Psoas muscle (tissue), 8 donors: Measurements from ENCODE around the gene ASPG. TPM values are rescaled to one million over a fixed set of nuclear protein-coding genes. Genes with fewer than 3 reads are reported as not detected.

Experiments used
- ATAC-seq, 4 donors: fragments of 200-7000 bp; cut with Tn5 transposase; one replicate each; pipeline ENCODE4 v1.9.1; 2020; ENCODE audit warnings: moderate library complexity in 3 of 4, mild to moderate bottlenecking in 2 of 4
- DNase-seq, 2 donors: peaks; one replicate each; pipeline ENCODE4 v3.0.0-alpha.2; 2020
- H3K27ac ChIP-seq: fragments of 200-600 bp; one replicate; pipeline ENCODE4 v1.8.0; 2022
- H3K27me3 ChIP-seq, 3 donors: fragments of 200-600 bp in 1 of 3; one replicate each; pipeline versions ENCODE4 v1.6.1 to v1.8.0; 2013 to 2022; ENCODE audit warnings: low read length in 2 of 3, mild to moderate bottlenecking in 2 of 3, moderate library complexity in 1 of 3; ENCODE audit not compliant: insufficient read depth in 3 of 3
- H3K36me3 ChIP-seq, 2 donors: fragments of 200-600 bp in 1 of 2; one replicate each; pipeline versions ENCODE4 v1.6.1 to v1.8.0; 2013 to 2022; ENCODE audit warnings: low read depth in 1 of 2, mild to moderate bottlenecking in 1 of 2, moderate library complexity in 1 of 2; ENCODE audit not compliant: insufficient read depth in 1 of 2
- H3K4me1 ChIP-seq: fragments of 200-600 bp; one replicate; pipeline ENCODE4 v1.8.0; 2022
- H3K4me3 ChIP-seq: fragments of 200-600 bp; one replicate; pipeline ENCODE4 v1.8.0; 2022; ENCODE audit warnings: mild to moderate bottlenecking
- H3K9me3 ChIP-seq: fragments of 200-600 bp; one replicate; pipeline ENCODE4 v1.8.0; 2022
- CTCF ChIP-seq: fragments of 200-600 bp; IDR thresholded peaks from one replicate; pipeline ENCODE4 v1.8.0; 2022; ENCODE audit warnings: antibody characterized with exemption
- WGBS, 3 donors: extraction: QIAGEN DNeasy Blood & Tissue Kit; methylation state at CpG; one replicate each; pipeline versions ENCODE4 v1.1.6 to v1.1.7; 2013; 5-methylcytosine and 5-hydroxymethylcytosine counted together
- intact Hi-C, 2 donors: fragments of 100-400 bp; cut with DNase I; formaldehyde crosslinking; loops; one replicate each; pipeline versions ENCODE4 v1.11.0 to v1.14.2; 2022
- polyA plus RNA-seq, 3 donors: library from polyadenylated mRNA; stranded (reverse); fragments of 200-250 nt; gene quantifications; one replicate each; pipeline ENCODE4 v1.2.3, GENCODE V29; 2013
- total RNA-seq, 4 donors: library from RNA; stranded (reverse); fragmentation: NEBNext Ultra II Directional in 2 of 4; extraction: Animal tissue kit (Norgen Biotek cat#: 25700) in 2 of 4; gene quantifications; one replicate each; pipeline versions ENCODE4 v1.2.1 to v1.2.4, GENCODE V29; 2021 to 2023
- donor health status: healthy with polysubstance abuse.
- donor health status: DM: no; HTN: no; CAD: no; lungs with moderate emphysema.
- donor health status: Bipolar disorder and iron deficiency.
- donor health status: healthy.
- donor health status: DM: yes; HTN: yes; CAD: no.
- donor health status: DM: no; HTN: no; CAD: no.
- donor health status: DM: no; HTN: no; CAD: no.
- donor health status: DM: yes; HTN: yes; CAD: no.

Gene ASPG
- total and polyA plus RNA-seq, 7 donors, result 0.04 to 0.84 (median 0.33) TPM; not detected in 1

- DNase-seq, result peak; percentile 8 to 38
- no peaks in the 10 kb centered on the region for H3K4me1 ChIP-seq
- ATAC-seq, result no peak
- no peak overlapping the region for H3K27ac ChIP-seq
- no peaks in the 10 kb centered on the region for H3K36me3 ChIP-seq
- 80 to 91% (median 88%) methylated on average over 22 to 23 of the region's 23 CpGs for WGBS, 3 donors
- H3K27me3 ChIP-seq, result peaks cover 0 to 3% (median 0%) of the 10 kb centered on the region in 3 donors
- intact Hi-C loops, result no loop called here
- H3K4me3 ChIP-seq, result no peak overlapping the region
- no peak for TF ChIP-seq CTCF
- H3K9me3 ChIP-seq, result no peaks in the 10 kb centered on the region
Measured at GRCh38 chr14:104100171-104101085, 14.9 kb downstream of the ASPG start.

DNA sequence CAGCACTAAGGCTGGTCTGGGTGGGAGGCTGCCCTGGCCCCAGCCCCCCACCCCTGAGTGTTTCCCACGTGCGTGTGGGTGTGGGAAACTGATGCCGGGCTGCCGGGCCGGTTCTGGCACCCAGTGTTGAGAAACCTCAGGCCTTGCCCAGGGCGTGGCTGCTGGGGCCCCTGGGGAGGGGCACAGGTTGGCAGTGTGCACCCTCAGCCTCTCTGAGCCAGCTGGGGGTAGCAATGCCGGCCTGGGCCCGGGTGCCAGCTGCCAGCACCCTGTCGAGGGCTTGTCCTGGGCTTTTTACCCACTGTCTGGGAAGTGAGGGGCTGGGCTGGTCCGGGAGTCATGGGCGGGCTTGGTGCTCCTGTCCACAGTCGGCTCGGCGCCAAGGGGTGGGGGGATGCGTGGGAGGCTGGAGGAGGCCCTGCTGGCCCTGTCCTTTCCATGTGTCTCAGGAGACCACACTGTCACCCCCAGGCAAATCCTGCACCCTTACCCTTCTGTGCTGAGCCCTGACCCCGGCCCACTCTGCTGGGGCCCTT is 15.7 kb downstream of the ASPG start:
- 56 to 68% (median 61%) methylated on average over 16 of the region's 16 CpGs for WGBS, 3 donors

DNA sequence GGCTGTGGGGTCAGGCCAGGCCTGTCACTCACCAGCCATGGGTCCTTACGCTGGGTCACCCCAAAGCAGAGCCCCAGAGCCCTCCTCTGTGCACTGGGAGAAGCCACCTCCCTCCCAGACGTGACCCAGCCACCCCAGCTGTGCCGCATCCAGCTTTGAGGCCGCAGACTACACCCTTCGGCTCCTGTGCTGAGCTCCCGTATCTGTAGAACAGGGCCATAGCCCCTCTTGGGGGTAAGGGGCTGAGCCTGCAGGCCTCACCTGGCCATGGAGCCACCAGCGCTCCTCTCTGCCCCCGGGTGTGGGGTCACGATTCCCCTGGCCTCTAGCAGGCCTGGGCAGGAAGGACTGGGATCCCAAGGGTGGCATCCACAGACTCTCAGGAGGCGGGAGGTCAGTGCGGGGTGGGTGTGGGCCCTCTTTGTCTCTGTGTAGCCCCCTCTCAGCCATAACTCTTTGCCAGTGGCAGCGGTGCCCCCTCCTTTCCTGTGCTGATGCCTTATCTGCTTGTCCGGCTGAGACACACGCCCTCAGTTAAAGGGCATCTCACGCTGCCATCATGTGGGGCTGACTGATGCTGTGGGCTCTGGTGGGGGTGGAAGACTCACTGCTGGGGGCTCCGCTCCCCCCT is 16.3 kb downstream of the ASPG start:
- H3K27me3 ChIP-seq, result no peaks in the 10 kb centered on the region
- intact Hi-C loops, result no loop called here
- H3K27ac ChIP-seq, result no peak overlapping the region
- WGBS, 3 donors, result 88 to 93% (median 91%) methylated on average over 16 of the region's 16 CpGs
- no peaks in the 10 kb centered on the region for H3K9me3 ChIP-seq
- H3K36me3 ChIP-seq, result no peaks in the 10 kb centered on the region
- TF ChIP-seq CTCF, result no peak
- H3K4me1 ChIP-seq, result no peaks in the 10 kb centered on the region
- DNase-seq, result peak; percentile 5 to 34
- no peak for ATAC-seq
- no peak overlapping the region for H3K4me3 ChIP-seq

More for the DNA sequence above, 15.7 kb downstream of the ASPG start:
- intact Hi-C loops, result no loop called here
- no peaks in the 10 kb centered on the region for H3K9me3 ChIP-seq
- no peaks in the 10 kb centered on the region for H3K27me3 ChIP-seq
- H3K27ac ChIP-seq, result no peak overlapping the region
- DNase-seq (peak; percentile 4 to 52), ATAC-seq (no peak)
- no peaks in the 10 kb centered on the region for H3K4me1 ChIP-seq
- no peak overlapping the region for H3K4me3 ChIP-seq
- no peaks in the 10 kb centered on the region for H3K36me3 ChIP-seq
- no peak for TF ChIP-seq CTCF

GRCh38 chr14:104102282-104102914 is 16.9 kb downstream of the ASPG start:
- Histone ChIP-seq H3K36me3 (no peaks in the 10 kb centered on the region), H3K27me3 (peaks cover 0 to 3% (median 0%) of the 10 kb centered on the region in 3 donors), H3K27ac (no peak overlapping the region), H3K4me1 (no peaks in the 10 kb centered on the region), H3K4me3 (no peak overlapping the region), H3K9me3 (no peaks in the 10 kb centered on the region)
- TF ChIP-seq CTCF, result no peak
- 79 to 91% (median 81%) methylated on average over 16 of the region's 16 CpGs for WGBS, 3 donors
- DNase-seq (peak; percentile 4 to 35), ATAC-seq (no peak)
- intact Hi-C loops, result no loop called here
